Endothelial cell of umbilical vein (primary cell): ENCODE measurements around the gene OPCML. TPM values are rescaled to one million over a fixed set of nuclear protein-coding genes. Genes with fewer than 3 reads are reported as not detected.

ENCODE experiments used
- BruUV-seq: library from RNA; stranded (reverse); fragments of 400-500 nt; replicated peaks from 2 replicates; lab custom pipeline; 2021; lab: Mats Ljungman, UMichigan
- CTCF ChIA-PET: fragments of 300-600, 350-600 bp; sonication (Branson Sonifier 250); formaldehyde crosslinking; loops from one replicate; lab custom pipeline; 2021; ENCODE audit warnings: antibody characterized with exemption, inconsistent platforms; lab: Charles Lee
- POLR2A ChIA-PET: fragments of 300-600, 350-600 bp; sonication (Branson Sonifier 250); formaldehyde crosslinking; loops from one replicate; lab custom pipeline; 2021; ENCODE audit warnings: antibody characterized with exemption, inconsistent platforms; lab: Charles Lee
- DNase-seq: peaks from one replicate; pipeline ENCODE4 v3.0.0-alpha.2; 2011; ENCODE audit warnings: low read depth, low spot score
- FAIRE-seq: peaks from 2 replicates; lab custom pipeline; 2011; peaks lifted over from hg19 to GRCh38; lab: Jason Lieb, UNC
- H2AFZ ChIP-seq: 2 replicates; pipeline ENCODE4 v1.6.0; 2012; ENCODE audit warnings: low read depth, low read length, control low read depth, inconsistent platforms
- H3K27ac ChIP-seq: 2 replicates; pipeline ENCODE4 v1.5.1; 2011; ENCODE audit warnings: low read depth, mild to moderate bottlenecking, control low read depth, low read length, moderate library complexity; ENCODE audit not compliant: insufficient read depth
- H3K27me3 ChIP-seq, 2 experiments: 2 replicates each; pipeline versions ENCODE4 v1.6.0 to v1.6.1; 2011; ENCODE audit warnings: low read length in 2 of 2, mixed read lengths in 1 of 2; ENCODE audit not compliant: control insufficient read depth in 2 of 2, insufficient read depth in 2 of 2
- H3K36me3 ChIP-seq, 2 experiments: 2 replicates in 1 of 2; 3 replicates in 1 of 2; pipeline ENCODE4 v1.5.1; 2011; ENCODE audit warnings: low read length in 2 of 2, mild to moderate bottlenecking in 1 of 2, moderate library complexity in 1 of 2; ENCODE audit not compliant: control insufficient read depth in 2 of 2, insufficient read depth in 2 of 2; ENCODE audit errors: extremely low read depth in 1 of 2
- H3K4me1 ChIP-seq: 3 replicates; pipeline ENCODE4 v1.5.1; 2011; ENCODE audit warnings: mild to moderate bottlenecking, low read length; ENCODE audit not compliant: control insufficient read depth, insufficient read depth; ENCODE audit errors: extremely low read depth
- H3K4me2 ChIP-seq: 2 replicates; pipeline ENCODE4 v1.6.1; 2011; ENCODE audit warnings: low read length, control low read depth, mixed read lengths; ENCODE audit not compliant: insufficient read depth
- H3K4me3 ChIP-seq, 3 experiments: fragments of 200-600 bp in 1 of 3; sonication (generic), shearing (Covaris generic) in 1 of 3; replicated peaks in 1 of 3; 2 replicates each; pipeline ENCODE4 v1.5.1; 2011 to 2016; ENCODE audit warnings: control low read depth in 3 of 3, low read length in 3 of 3, mild to moderate bottlenecking in 2 of 3, inconsistent platforms in 1 of 3, low read depth in 1 of 3, moderate library complexity in 1 of 3; ENCODE audit not compliant: insufficient read depth in 1 of 3
- H3K79me2 ChIP-seq: 2 replicates; pipeline ENCODE4 v1.6.0; 2012; ENCODE audit warnings: low read length, inconsistent platforms; ENCODE audit not compliant: control insufficient read depth, insufficient read depth
- H3K9ac ChIP-seq: replicated peaks from 2 replicates; pipeline ENCODE3; 2011; ENCODE audit warnings: low read length, control low read depth; ENCODE audit not compliant: insufficient read depth; ENCODE audit errors: extremely low read depth
- H3K9me1 ChIP-seq: replicated peaks from 3 replicates; pipeline ENCODE4 v1.6.0; 2011; ENCODE audit warnings: mild to moderate bottlenecking, low read length; ENCODE audit not compliant: control insufficient read depth, insufficient read depth; ENCODE audit errors: extremely low read depth
- H3K9me3 ChIP-seq: replicated peaks from 2 replicates; pipeline ENCODE4 v1.5.1; 2012; ENCODE audit warnings: low read length, inconsistent platforms; ENCODE audit not compliant: control insufficient read depth, insufficient read depth
- H4K20me1 ChIP-seq: replicated peaks from 2 replicates; pipeline ENCODE3; 2011; ENCODE audit warnings: mild to moderate bottlenecking, low read length; ENCODE audit not compliant: control insufficient read depth, insufficient read depth; ENCODE audit errors: extremely low read depth
- CTCF ChIP-seq, 2 donors: IDR thresholded peaks; 1 replicate in 1 of 2; 2 replicates in 1 of 2; pipeline ENCODE4 v1.5.1; 2011; ENCODE audit warnings: low read length in 2 of 2, mild to moderate bottlenecking in 2 of 2, moderate library complexity in 2 of 2, control low read depth in 1 of 2, inconsistent platforms in 1 of 2, low read depth in 1 of 2; ENCODE audit not compliant: insufficient read depth in 1 of 2; ENCODE audit errors: extremely low read depth in 1 of 2
- EZH2 ChIP-seq: IDR thresholded peaks from 2 replicates; pipeline ENCODE4 v1.6.1; 2012; ENCODE audit warnings: borderline replicate concordance, low read depth, mild to moderate bottlenecking, moderate library complexity, low read length, inconsistent platforms; ENCODE audit not compliant: severe bottlenecking
- FOS ChIP-seq: IDR thresholded peaks from 2 replicates; pipeline ENCODE4 v1.6.1; 2011; ENCODE audit warnings: mild to moderate bottlenecking, low read length, moderate library complexity, borderline replicate concordance; ENCODE audit not compliant: insufficient read depth
- GATA2 ChIP-seq: IDR thresholded peaks from 2 replicates; pipeline ENCODE4 v1.7.0; 2011; ENCODE audit warnings: low read depth, mild to moderate bottlenecking, moderate library complexity, mixed read lengths, low read length; ENCODE audit not compliant: insufficient read length, insufficient read depth
- JUN ChIP-seq: IDR thresholded peaks from 2 replicates; pipeline ENCODE4 v1.6.1; 2011; ENCODE audit warnings: borderline replicate concordance, low read depth; ENCODE audit not compliant: insufficient read length, insufficient read depth
- MAX ChIP-seq: IDR thresholded peaks from 2 replicates; pipeline ENCODE4 v1.6.1; 2011; ENCODE audit not compliant: insufficient read depth, insufficient read length
- MYC ChIP-seq: IDR thresholded peaks from one replicate; pipeline ENCODE4 v1.6.1; 2011; ENCODE audit warnings: mild to moderate bottlenecking, low read depth, low read length
- POLR2A ChIP-seq: IDR thresholded peaks from 2 replicates; pipeline ENCODE4 v1.6.1; 2012; ENCODE audit warnings: low read depth, mild to moderate bottlenecking, control low read depth, low read length
- POLR2AphosphoS5 ChIP-seq: IDR thresholded peaks from 2 replicates; pipeline ENCODE4 v1.6.1; 2012; ENCODE audit warnings: low read depth, mild to moderate bottlenecking, control low read depth, low read length, moderate library complexity; ENCODE audit not compliant: insufficient read depth
- dilution Hi-C: fragments of 300-500 bp; cut with MboI; formaldehyde crosslinking; loops from one replicate; pipeline ENCODE4 v1.15.0; 2019; ENCODE audit warnings: low sequenced_read_pairs; ENCODE audit not compliant: extremely low pct_ligation_motif_present
- intact Hi-C: fragments of 100-400 bp; cut with micrococcal nuclease; formaldehyde crosslinking; loops from one replicate; pipeline ENCODE4 v1.10.0; 2022
- polyA plus RNA-seq, 4 experiments: library from polyadenylated mRNA; depleted of rRNA in 3 of 4; stranded (reverse) in 3 of 4; unstranded in 1 of 4; fragments of >200 nt; gene quantifications; 2 replicates each; pipeline versions ENCODE4 v1.2.1 to v1.2.3, GENCODE V29; 2011 to 2012; ENCODE audit warnings: missing spikeins in 1 of 4
- total RNA-seq: library from RNA; stranded (reverse); gene quantifications from 2 replicates; pipeline ENCODE4 v1.2.3, GENCODE V29; 2021

Gene OPCML
- total and polyA plus RNA-seq, 2 donors (not counting 3 experiments of a cell fraction or from before 2014, with no cell fraction given), result not detected

GRCh38 chr11:132773751-132774150, 758.5 kb downstream of the OPCML start:
- dilution Hi-C loops, result no loop called here
- POLR2A ChIA-PET, result no interaction called here
- H3K9me3 ChIP-seq, result no peaks in the 10 kb centered on the region
- H3K9me1 ChIP-seq, result no peaks in the 10 kb centered on the region
- H3K4me2 ChIP-seq, result no peak overlapping the region
- H3K9ac ChIP-seq, result no peak overlapping the region
- CTCF ChIA-PET, result no interaction called here
- H3K27ac ChIP-seq, result no peak overlapping the region
- H4K20me1 ChIP-seq, result no peaks in the 10 kb centered on the region
- H3K79me2 ChIP-seq, result no peaks in the 10 kb centered on the region
- no peak overlapping the region for H2AFZ ChIP-seq
- no peak for DNase-seq
- H3K4me1 ChIP-seq, result no peaks in the 10 kb centered on the region
- TF ChIP-seq POLR2A, result no peak
- TF ChIP-seq FOS, result no peak
- TF ChIP-seq GATA2, result no peak
- TF ChIP-seq MYC, result no peak
- TF ChIP-seq CTCF (IDR thresholded peaks at IDR 0.05; ENCODE audit: extremely low read depth in 1 of 2, insufficient read depth in 1 of 2, low read depth in 1 of 2, low read length in 2 of 2), result no peak
- no peak for TF ChIP-seq MAX
- TF ChIP-seq JUN, result no peak
- TF ChIP-seq EZH2, result no peak
- no peak for TF ChIP-seq POLR2AphosphoS5
- H3K27me3 ChIP-seq, result no peaks in the 10 kb centered on the region
- intact Hi-C loops, result no loop called here
- no TSS peak for BruUV-seq
- no peak for FAIRE-seq
- no peaks in the 10 kb centered on the region for H3K36me3 ChIP-seq
- H3K4me3 ChIP-seq, result no peak overlapping the region
